ENCODE data around the gene SPRYD7.
"Not testable (repeated sequence)": the region's sequence is repeated elsewhere in the genome, so short reads cannot be mapped to it uniquely, and the experiment has no call there.

- TF ChIP-seq CTCF, POLR2A (IDR thresholded peaks at IDR 0.05): not testable (repeated sequence)
Observed at GRCh38 chr13:49918106-49918505, 18.0 kb downstream of the SPRYD7 start.
